Measurements from ENCODE around the gene KCNMA1.

DNA sequence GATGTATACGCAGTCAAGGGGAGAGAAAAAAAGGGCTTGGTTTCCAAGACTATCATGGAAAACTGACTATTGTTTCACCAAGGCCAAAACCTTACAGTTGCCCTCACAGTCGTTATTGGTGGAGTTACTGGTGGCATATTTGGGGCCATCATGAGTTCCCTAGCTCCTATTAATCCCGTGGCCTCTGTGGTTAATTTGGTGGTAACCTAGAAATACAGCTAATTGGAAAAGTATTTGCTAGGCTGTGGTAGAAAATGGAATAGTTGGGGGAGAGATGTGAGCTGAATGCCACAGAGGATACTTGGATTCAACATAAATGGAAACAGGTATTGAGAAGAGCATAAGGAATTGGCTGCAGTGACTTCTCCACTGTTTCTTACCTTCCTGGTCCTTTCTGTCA, 450.7 kb downstream of the KCNMA1 start:
- no peak for TF ChIP-seq POLR2A (IDR thresholded peaks at IDR 0.05)
- TF ChIP-seq, protein P1, sequence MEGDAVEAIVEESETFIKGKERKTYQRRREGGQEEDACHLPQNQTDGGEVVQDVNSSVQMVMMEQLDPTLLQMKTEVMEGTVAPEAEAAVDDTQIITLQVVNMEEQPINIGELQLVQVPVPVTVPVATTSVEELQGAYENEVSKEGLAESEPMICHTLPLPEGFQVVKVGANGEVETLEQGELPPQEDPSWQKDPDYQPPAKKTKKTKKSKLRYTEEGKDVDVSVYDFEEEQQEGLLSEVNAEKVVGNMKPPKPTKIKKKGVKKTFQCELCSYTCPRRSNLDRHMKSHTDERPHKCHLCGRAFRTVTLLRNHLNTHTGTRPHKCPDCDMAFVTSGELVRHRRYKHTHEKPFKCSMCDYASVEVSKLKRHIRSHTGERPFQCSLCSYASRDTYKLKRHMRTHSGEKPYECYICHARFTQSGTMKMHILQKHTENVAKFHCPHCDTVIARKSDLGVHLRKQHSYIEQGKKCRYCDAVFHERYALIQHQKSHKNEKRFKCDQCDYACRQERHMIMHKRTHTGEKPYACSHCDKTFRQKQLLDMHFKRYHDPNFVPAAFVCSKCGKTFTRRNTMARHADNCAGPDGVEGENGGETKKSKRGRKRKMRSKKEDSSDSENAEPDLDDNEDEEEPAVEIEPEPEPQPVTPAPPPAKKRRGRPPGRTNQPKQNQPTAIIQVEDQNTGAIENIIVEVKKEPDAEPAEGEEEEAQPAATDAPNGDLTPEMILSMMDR (IDR thresholded peaks at IDR 0.05), result no peak
